Lower leg skin (tissue), 4 donors: ENCODE measurements around the gene MCF2L2. TPM values are rescaled to one million over a fixed set of nuclear protein-coding genes. Genes with fewer than 3 reads are reported as not detected.
A peak's percentile ranks its signal among the peaks of the same experiment; 100 is the strongest.

Experiments
- DNase-seq, 2 donors: peaks; one replicate each; pipeline ENCODE4 v3.0.0-alpha.2; 2019; ENCODE audit warnings: low spot score in 2 of 2
- H3K4me3 ChIP-seq: fragments of 200-600 bp; sonication (generic); 2 replicates; pipeline ENCODE4 v1.5.1; 2017; ENCODE audit warnings: mild to moderate bottlenecking, low read depth; ENCODE audit not compliant: poor library complexity, severe bottlenecking
- POLR2A ChIP-seq, 2 donors: fragments of 450-650 bp; IDR thresholded peaks; one replicate each; pipeline ENCODE4 v1.6.1; 2016 to 2017; ENCODE audit warnings: antibody characterized with exemption in 2 of 2, mild to moderate bottlenecking in 1 of 2, moderate library complexity in 1 of 2
- WGBS, 2 donors: methylation state at CpG; one replicate each; pipeline ENCODE4 v1.1.5; 2018; 5-methylcytosine and 5-hydroxymethylcytosine counted together
- intact Hi-C: fragments of 100-400 bp; cut with DNase I; formaldehyde crosslinking; loops from one replicate; pipeline ENCODE4 v1.15.0; 2023; ENCODE audit warnings: low total_unique reads
- total RNA-seq, 4 donors: library from RNA; depleted of rRNA; stranded (reverse); fragments of >200 nt; gene quantifications; one replicate each; pipeline ENCODE4 v1.1.0, GENCODE V29; 2016
- TF ChIP-seq, protein P1 (sequence below), 3 donors: fragments of 450-650 bp; IDR thresholded peaks; one replicate each; pipeline ENCODE4 v1.5.1; 2016; ENCODE audit warnings: antibody characterized with exemption in 3 of 3, mild to moderate bottlenecking in 3 of 3, moderate library complexity in 2 of 3

The MCF2L2 gene
- total RNA-seq, 4 donors from 2014 or later = 0.88 to 1.3 (median 1.1) TPM; not detected in 1

DNA sequence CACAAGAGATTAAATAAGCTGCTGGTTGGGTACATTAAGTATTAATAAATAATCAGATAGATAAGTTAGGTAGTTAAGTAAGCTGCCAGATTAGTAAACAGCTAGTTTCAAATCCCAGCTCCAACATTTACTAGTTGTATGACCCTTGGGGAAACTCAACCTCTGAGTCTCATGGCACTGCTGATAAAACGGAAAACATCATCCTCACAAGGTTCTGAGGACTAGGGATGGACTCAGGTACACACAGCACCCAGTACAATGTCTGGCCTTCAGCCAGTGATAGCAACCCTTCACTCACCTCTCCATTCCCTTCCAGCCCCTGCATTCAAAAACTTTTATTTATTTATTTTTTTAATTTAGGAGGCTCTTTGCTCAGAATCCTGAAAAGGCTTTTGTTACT is 143.1 kb downstream of the MCF2L2 start:
- 64 to 72% methylated on average over 1 of the region's 1 CpG for WGBS, 2 donors
- TF ChIP-seq POLR2A (IDR thresholded peaks at IDR 0.05) = no peak
- TF ChIP-seq, protein P1, sequence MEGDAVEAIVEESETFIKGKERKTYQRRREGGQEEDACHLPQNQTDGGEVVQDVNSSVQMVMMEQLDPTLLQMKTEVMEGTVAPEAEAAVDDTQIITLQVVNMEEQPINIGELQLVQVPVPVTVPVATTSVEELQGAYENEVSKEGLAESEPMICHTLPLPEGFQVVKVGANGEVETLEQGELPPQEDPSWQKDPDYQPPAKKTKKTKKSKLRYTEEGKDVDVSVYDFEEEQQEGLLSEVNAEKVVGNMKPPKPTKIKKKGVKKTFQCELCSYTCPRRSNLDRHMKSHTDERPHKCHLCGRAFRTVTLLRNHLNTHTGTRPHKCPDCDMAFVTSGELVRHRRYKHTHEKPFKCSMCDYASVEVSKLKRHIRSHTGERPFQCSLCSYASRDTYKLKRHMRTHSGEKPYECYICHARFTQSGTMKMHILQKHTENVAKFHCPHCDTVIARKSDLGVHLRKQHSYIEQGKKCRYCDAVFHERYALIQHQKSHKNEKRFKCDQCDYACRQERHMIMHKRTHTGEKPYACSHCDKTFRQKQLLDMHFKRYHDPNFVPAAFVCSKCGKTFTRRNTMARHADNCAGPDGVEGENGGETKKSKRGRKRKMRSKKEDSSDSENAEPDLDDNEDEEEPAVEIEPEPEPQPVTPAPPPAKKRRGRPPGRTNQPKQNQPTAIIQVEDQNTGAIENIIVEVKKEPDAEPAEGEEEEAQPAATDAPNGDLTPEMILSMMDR (IDR thresholded peaks at IDR 0.05) = no peak

DNA sequence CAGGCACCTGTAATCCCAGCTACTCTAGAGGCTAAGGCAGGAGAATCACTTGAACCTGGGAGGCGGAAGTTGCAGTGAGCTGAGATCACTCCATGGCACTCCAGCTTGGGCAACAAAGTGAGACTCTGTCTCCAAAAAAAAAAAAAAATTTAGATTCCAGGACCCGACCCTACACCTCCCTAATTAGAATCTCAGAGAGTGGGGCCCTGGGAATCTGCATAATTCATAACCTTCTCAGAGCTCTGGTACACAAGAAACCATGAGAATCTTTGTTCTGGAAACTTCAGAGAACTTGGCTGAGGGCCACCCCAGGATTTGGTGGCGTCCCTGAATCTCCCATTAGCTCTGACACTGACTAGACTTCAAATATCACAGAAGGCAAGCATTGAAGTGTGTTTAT is 143.8 kb downstream of the MCF2L2 start:
- intact Hi-C loops = no loop called here
- TF ChIP-seq, protein P1 (IDR thresholded peaks at IDR 0.05) = no peak
- no peak for TF ChIP-seq POLR2A (IDR thresholded peaks at IDR 0.05)
- no peak overlapping the region for H3K4me3 ChIP-seq
- DNase-seq = peak in 1 of 2 donors; percentile 46
- WGBS, 2 donors = 84 to 91% methylated on average over 3 of the region's 3 CpGs

More for the DNA sequence above, 143.1 kb downstream of the MCF2L2 start:
- H3K4me3 ChIP-seq = no peak overlapping the region
- intact Hi-C loops = no loop called here
- DNase-seq = no peak

DNA sequence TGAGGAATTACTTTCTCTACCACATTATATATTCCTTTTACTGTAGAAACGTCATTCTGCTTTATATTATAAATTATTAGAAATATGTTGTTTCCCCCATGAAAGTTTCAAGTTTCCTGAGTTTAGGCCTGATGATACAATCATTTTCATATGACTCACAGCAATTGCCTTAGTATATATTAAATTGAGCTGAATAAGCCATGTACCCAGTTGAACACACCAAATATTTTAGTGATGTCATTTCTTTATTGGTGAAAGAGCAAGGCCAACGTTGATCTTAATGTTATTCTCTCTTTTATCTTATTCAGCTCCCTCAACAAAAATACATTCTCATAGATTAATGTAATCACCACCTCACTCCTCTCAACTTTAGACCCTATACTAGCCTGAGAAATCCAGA is 144.5 kb downstream of the MCF2L2 start:
- TF ChIP-seq, protein P1 (IDR thresholded peaks at IDR 0.05) = no peak
- no peak for TF ChIP-seq POLR2A (IDR thresholded peaks at IDR 0.05)
- no peak for DNase-seq
- intact Hi-C loops = no loop called here
- H3K4me3 ChIP-seq = no peak overlapping the region
- WGBS, 2 donors = 68 to 78% methylated on average over 2 of the region's 2 CpGs

DNA sequence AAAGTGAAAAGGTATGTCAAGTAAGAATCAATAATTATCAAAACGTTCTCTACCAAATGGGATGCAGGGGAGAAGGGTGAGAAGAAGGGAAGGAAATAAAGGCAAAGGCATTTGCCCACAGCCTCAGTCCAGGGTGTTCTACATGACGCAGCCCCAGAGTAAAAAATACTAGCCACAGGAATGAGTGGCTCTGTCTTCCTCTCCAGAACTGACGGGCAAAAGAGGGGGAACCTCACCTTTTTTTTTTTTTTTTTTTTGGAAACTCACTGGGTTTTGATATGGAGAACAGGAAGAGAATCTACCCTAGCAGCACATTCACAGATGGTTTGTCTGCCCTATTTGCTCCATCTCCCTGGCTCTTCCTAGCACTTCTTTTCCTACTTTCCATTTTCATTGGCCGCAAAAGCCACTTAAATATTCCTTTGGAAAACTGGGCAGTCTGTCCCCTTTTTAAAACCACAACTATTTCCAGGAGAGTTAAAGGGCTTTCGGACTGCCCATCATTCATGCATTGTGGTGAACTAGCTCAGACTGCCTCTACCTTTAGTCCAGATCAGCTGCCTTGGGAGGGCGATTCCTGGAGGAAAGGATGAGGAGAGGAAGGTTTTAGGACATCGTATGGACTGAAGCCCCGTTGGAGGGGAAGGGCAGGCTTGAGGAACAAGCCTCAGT is 147.2 kb downstream of the MCF2L2 start:
- no peak overlapping the region for H3K4me3 ChIP-seq
- WGBS, 2 donors = 85% methylated on average over 8 of the region's 8 CpGs
- TF ChIP-seq POLR2A (IDR thresholded peaks at IDR 0.05) = no peak
- TF ChIP-seq, protein P1 (IDR thresholded peaks at IDR 0.05) = no peak
- intact Hi-C loops = no loop called here
- peak in 1 of 2 donors; percentile 42 for DNase-seq

DNA sequence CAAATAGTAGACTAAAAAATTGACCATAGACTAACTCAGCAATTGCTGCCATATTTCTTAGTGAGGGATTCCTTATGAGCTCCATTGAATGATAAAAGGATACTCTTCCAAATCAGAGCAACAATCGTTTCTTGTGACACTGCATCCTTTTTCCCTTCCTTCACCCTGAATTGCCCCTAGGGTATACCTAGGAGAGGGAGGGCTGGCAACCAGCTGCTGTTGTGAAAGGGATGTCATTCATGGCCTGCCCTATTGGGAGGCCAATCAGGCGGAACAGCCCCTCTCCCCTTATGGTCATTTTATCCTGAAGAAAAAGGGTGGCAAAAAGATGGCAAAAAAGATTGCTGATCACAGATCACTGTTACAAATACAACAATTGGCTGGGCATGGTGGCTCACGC is 149.0 kb downstream of the MCF2L2 start:
- DNase-seq = no peak

More for the DNA sequence above, 149.0 kb downstream of the MCF2L2 start:
- 78 to 86% methylated on average over 3 of the region's 3 CpGs for WGBS, 2 donors
- TF ChIP-seq, protein P1 (IDR thresholded peaks at IDR 0.05) = no peak
- no peak for TF ChIP-seq POLR2A (IDR thresholded peaks at IDR 0.05)
- intact Hi-C loops = no loop called here
- H3K4me3 ChIP-seq = no peak overlapping the region
